ENCODE results near the gene LAYN.
A peak's percentile ranks its signal among the peaks of the same experiment; 100 is the strongest.

Gene LAYN

DNA sequence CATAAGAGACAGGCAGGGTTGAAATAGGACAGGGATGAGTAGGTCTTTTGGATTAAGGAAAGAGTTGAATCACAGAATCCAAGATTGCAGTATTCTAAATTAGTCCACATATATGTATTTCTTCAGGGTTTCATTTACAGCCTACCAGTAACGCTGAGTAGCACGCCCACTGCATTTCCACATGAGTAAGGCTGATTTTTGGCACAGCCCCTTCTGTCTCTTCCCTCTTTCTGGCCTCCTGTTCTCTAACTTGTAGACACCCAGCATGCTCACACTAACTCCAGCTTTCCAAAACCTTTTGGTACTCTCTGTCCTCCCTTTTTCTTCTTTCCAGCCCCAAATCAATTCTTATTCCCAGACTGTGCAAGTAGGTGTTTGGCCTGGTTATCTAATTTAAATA lies 58.0 kb downstream of the LAYN start:
- DNase-seq, result no peak

- DNase-seq, result no peak
Observed at GRCh38 chr11:111601636-111601978, 61.1 kb downstream of the LAYN start.

GRCh38 chr11:111601979-111602864 lies 61.7 kb downstream of the LAYN start, which contains the start of gene SIK2:
SIK2 (plus strand) TSS chr11:111602449; CDS start chr11:111602564, 115 bp downstream.
- peak; percentile 98 for DNase-seq

DNA sequence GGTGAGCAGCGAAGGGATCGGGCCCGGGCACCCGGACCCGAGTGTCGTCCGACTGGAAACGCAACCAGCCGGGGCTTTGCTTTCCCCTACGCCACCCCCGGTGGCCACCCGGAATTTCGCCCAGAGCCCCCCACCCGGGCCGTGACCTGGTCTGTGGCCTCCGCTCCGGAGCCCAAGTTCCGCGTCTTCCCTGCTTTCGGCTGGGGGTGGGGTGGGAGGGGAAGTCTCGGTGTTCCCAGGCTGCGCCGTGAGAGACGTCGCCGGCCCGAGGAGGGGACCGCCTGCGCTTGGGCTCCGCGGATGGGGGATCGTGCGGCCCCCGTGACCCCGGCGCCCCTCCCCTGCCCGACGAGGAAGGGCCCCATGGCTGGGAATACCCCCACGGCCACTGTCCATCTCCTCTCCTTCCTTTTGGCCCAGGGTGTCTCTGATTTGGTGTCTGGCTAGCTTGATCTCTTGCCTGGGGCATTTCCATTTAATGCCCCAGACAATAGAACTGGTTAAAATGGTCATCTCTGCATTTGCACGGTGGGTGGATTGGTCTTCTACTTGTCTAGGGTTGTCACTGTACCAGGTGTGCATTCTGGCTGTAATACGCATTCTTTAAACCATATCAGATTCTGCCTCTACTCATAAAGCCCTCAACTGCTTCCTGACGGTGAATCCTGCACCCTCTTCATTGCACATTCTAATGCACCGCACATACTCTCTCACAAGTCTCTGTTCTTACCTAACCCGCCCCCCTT lies 62.5 kb downstream of the LAYN start:
- peak; percentile 46 for DNase-seq

- no peak for DNase-seq
Observed at GRCh38 chr11:111603611-111604130, 63.2 kb downstream of the LAYN start.

- peak; percentile 42 for DNase-seq
Observed at GRCh38 chr11:111604392-111605009, 64.0 kb downstream of the LAYN start.

GRCh38 chr11:111605681-111606080 lies 65.2 kb downstream of the LAYN start:
- DNase-seq, result no peak

DNA sequence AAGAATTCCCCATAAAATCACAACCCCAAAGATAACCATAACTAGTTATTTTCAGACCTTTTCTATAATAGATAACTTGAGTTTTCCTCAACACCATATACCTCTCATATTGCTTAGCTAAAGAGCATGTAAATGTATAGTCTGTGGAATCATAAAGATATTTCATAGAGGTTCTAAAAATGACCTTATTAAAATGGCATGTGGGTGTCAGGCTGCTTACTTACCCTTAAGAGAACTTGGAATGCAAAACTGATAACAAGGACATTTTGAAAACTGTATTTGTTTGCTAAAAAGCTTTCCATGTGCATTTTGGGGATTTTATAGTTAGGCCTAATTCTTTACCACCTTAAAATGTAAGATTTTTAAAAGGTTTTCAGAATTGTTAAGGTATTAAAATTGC lies 66.5 kb downstream of the LAYN start:
- no peak for DNase-seq

DNA sequence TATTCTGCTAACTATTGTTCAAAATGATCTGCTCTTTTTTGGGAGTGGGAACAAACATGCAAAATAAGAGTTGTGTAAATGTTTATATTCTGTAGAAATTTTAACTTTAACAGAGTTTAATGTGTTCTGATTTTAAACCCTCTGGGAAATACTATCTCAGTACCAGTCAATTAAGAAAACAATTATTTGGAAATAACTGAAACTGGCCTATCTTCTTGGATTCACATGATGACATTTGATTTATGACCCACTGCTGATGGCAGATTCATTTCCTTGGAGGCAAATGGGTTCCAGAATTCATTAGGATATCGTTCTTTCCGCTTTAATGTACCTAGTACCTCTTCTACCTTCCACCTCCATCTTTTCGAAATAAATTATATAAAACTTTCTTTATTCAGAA lies 67.2 kb downstream of the LAYN start:
- no peak for DNase-seq
